ENCODE results near the gene GADD45A. TPM values are rescaled to one million over a fixed set of nuclear protein-coding genes. Genes with fewer than 3 reads are reported as not detected.
A peak's percentile ranks its signal among the peaks of the same experiment; 100 is the strongest.

Gene GADD45A
- total RNA-seq, 2 experiments from 2014 or later = 30.2 to 33.7 TPM

- Mint-ChIP-seq H3K9me3 (ENCODE audit: low read depth) (no peaks in the 10 kb centered on the region), H3K27ac (peak overlapping the region; percentile 99), H3K4me1 (peaks cover 38% of the 10 kb centered on the region), H3K36me3 (peaks cover 28% of the 10 kb centered on the region), H3K4me3 (peak overlapping the region; percentile 96), H3K27me3 (no peaks in the 10 kb centered on the region)
- DNase-seq (no peak), ATAC-seq (no peak)
- CTCF ChIA-PET = interaction anchor here (0.7 to 3.6 kb wide), 3 partner anchors 10 to 72 kb away, joined by 3 to 19 read pairs (median 8); no protein-coding TSS in a partner anchor
Observed at GRCh38 chr1:67687198-67687545, 2.2 kb downstream of the GADD45A start.

- no peak for DNase-seq
- H3K27ac Mint-ChIP-seq = peak overlapping the region; percentile 55
- peak overlapping the region; percentile 50 for H3K4me3 Mint-ChIP-seq
- no peaks in the 10 kb centered on the region for H3K27me3 Mint-ChIP-seq
- CTCF ChIA-PET = interaction anchor here (2.1 kb wide), 1 partner anchor 13 kb away, joined by 8 read pairs; no protein-coding TSS in a partner anchor
- no peak for ATAC-seq
- H3K4me1 Mint-ChIP-seq = peaks cover 38% of the 10 kb centered on the region
- H3K36me3 Mint-ChIP-seq = peaks cover 28% of the 10 kb centered on the region
- H3K9me3 Mint-ChIP-seq (ENCODE audit: low read depth) = no peaks in the 10 kb centered on the region
Observed at GRCh38 chr1:67687649-67688048, 2.6 kb downstream of the GADD45A start.

- ATAC-seq = no peak
Observed at GRCh38 chr1:67688526-67689219, 3.7 kb downstream of the GADD45A start.

GRCh38 chr1:67689267-67690017, 4.4 kb downstream of the GADD45A start:
- Mint-ChIP-seq H3K4me3 (no peak overlapping the region), H3K4me1 (peaks cover 25% of the 10 kb centered on the region), H3K36me3 (peaks cover 28% of the 10 kb centered on the region), H3K27me3 (no peaks in the 10 kb centered on the region), H3K27ac (no peak overlapping the region), H3K9me3 (ENCODE audit: low read depth) (no peaks in the 10 kb centered on the region)
- no peak for DNase-seq
- CTCF ChIA-PET = interaction anchor here (1.0 kb wide), 1 partner anchor 41 kb away, joined by 3 read pairs; no protein-coding TSS in a partner anchor
- ATAC-seq = no peak

More at GRCh38 chr1:67688526-67689219, 3.7 kb downstream of the GADD45A start:
- H3K4me3 Mint-ChIP-seq = no peak overlapping the region
- H3K27me3 Mint-ChIP-seq = no peaks in the 10 kb centered on the region
- H3K36me3 Mint-ChIP-seq = peaks cover 28% of the 10 kb centered on the region
- H3K27ac Mint-ChIP-seq = no peak overlapping the region
- CTCF ChIA-PET = interaction anchor here (1.0 kb wide), 1 partner anchor 42 kb away, joined by 3 read pairs; no protein-coding TSS in a partner anchor
- H3K4me1 Mint-ChIP-seq = peaks cover 32% of the 10 kb centered on the region
- no peaks in the 10 kb centered on the region for H3K9me3 Mint-ChIP-seq (ENCODE audit: low read depth)
- DNase-seq = no peak

- Mint-ChIP-seq H3K4me1 (peaks cover 22% of the 10 kb centered on the region), H3K36me3 (peaks cover 28% of the 10 kb centered on the region), H3K9me3 (ENCODE audit: low read depth) (no peaks in the 10 kb centered on the region), H3K4me3 (no peak overlapping the region), H3K27me3 (no peaks in the 10 kb centered on the region), H3K27ac (no peak overlapping the region)
- ATAC-seq (no peak), DNase-seq (no peak)
- CTCF ChIA-PET = no interaction called here
Observed at GRCh38 chr1:67690018-67690363, 5.0 kb downstream of the GADD45A start.

GRCh38 chr1:67690411-67690810, 5.4 kb downstream of the GADD45A start:
- Mint-ChIP-seq H3K9me3 (ENCODE audit: low read depth) (no peaks in the 10 kb centered on the region), H3K27ac (no peak overlapping the region), H3K4me1 (peaks cover 22% of the 10 kb centered on the region), H3K27me3 (no peaks in the 10 kb centered on the region), H3K4me3 (no peak overlapping the region), H3K36me3 (peaks cover 28% of the 10 kb centered on the region)
- ATAC-seq (no peak), DNase-seq (no peak)
- CTCF ChIA-PET = interaction anchor here (1.7 kb wide), 1 partner anchor 13 kb away, joined by 3 read pairs; no protein-coding TSS in a partner anchor

- no peak for DNase-seq
- H3K4me3 Mint-ChIP-seq = no peak overlapping the region
- peaks cover 25% of the 10 kb centered on the region for H3K36me3 Mint-ChIP-seq
- no peak overlapping the region for H3K27ac Mint-ChIP-seq
- no peaks in the 10 kb centered on the region for H3K27me3 Mint-ChIP-seq
- ATAC-seq = no peak
- CTCF ChIA-PET = interaction anchor here (1.0 to 1.7 kb wide), 2 partner anchors 11 to 141 kb away, joined by 3 read pairs; no protein-coding TSS in a partner anchor
- H3K9me3 Mint-ChIP-seq (ENCODE audit: low read depth) = no peaks in the 10 kb centered on the region
- peaks cover 19% of the 10 kb centered on the region for H3K4me1 Mint-ChIP-seq
Observed at GRCh38 chr1:67691712-67692111, 6.7 kb downstream of the GADD45A start.

- no peak overlapping the region for H3K4me3 Mint-ChIP-seq
- CTCF ChIA-PET = interaction anchor here (1.0 kb wide), 1 partner anchor 64 kb away, joined by 3 read pairs; no protein-coding TSS in a partner anchor
- H3K27me3 Mint-ChIP-seq = no peaks in the 10 kb centered on the region
Observed at GRCh38 chr1:67695963-67696362, 11.0 kb downstream of the GADD45A start.

GRCh38 chr1:67696708-67697107, 11.7 kb downstream of the GADD45A start:
- H3K4me3 Mint-ChIP-seq = no peak overlapping the region

More at GRCh38 chr1:67695963-67696362, 11.0 kb downstream of the GADD45A start:
- DNase-seq (no peak), ATAC-seq (no peak)
- no peak overlapping the region for H3K27ac Mint-ChIP-seq
- H3K9me3 Mint-ChIP-seq (ENCODE audit: low read depth) = no peaks in the 10 kb centered on the region
- no peaks in the 10 kb centered on the region for H3K36me3 Mint-ChIP-seq
- H3K4me1 Mint-ChIP-seq = no peaks in the 10 kb centered on the region

GRCh38 chr1:67700220-67700619, 15.2 kb downstream of the GADD45A start:
- no peak for ATAC-seq
- Mint-ChIP-seq H3K27me3 (no peaks in the 10 kb centered on the region), H3K4me1 (no peaks in the 10 kb centered on the region), H3K9me3 (ENCODE audit: low read depth) (no peaks in the 10 kb centered on the region), H3K4me3 (no peak overlapping the region), H3K27ac (no peak overlapping the region), H3K36me3 (no peaks in the 10 kb centered on the region)
- CTCF ChIA-PET = no interaction called here
- no peak for DNase-seq

More at GRCh38 chr1:67696708-67697107, 11.7 kb downstream of the GADD45A start:
- no peak overlapping the region for H3K27ac Mint-ChIP-seq
- ATAC-seq (no peak), DNase-seq (no peak)
- no peaks in the 10 kb centered on the region for H3K27me3 Mint-ChIP-seq
- CTCF ChIA-PET = interaction anchor here (1.0 to 1.8 kb wide), 2 partner anchors 10 to 64 kb away, joined by 3 read pairs; no protein-coding TSS in a partner anchor
- no peaks in the 10 kb centered on the region for H3K36me3 Mint-ChIP-seq
- no peaks in the 10 kb centered on the region for H3K9me3 Mint-ChIP-seq (ENCODE audit: low read depth)
- no peaks in the 10 kb centered on the region for H3K4me1 Mint-ChIP-seq

- no peak overlapping the region for H3K27ac Mint-ChIP-seq
- CTCF ChIA-PET = interaction anchor here (0.9 kb wide), 1 partner anchor 15 kb away, joined by 3 read pairs; no protein-coding TSS in a partner anchor
- no peaks in the 10 kb centered on the region for H3K27me3 Mint-ChIP-seq
- no peak for DNase-seq
- H3K4me1 Mint-ChIP-seq = no peaks in the 10 kb centered on the region
- peak; percentile 45 for ATAC-seq
- no peaks in the 10 kb centered on the region for H3K9me3 Mint-ChIP-seq (ENCODE audit: low read depth)
- no peaks in the 10 kb centered on the region for H3K36me3 Mint-ChIP-seq
- H3K4me3 Mint-ChIP-seq = no peak overlapping the region
Observed at GRCh38 chr1:67700692-67701410, 15.8 kb downstream of the GADD45A start.

- CTCF ChIA-PET = interaction anchor here (0.9 kb wide), 1 partner anchor 14 kb away, joined by 3 read pairs; no protein-coding TSS in a partner anchor
- Mint-ChIP-seq H3K4me3 (no peak overlapping the region), H3K4me1 (no peaks in the 10 kb centered on the region), H3K27me3 (no peaks in the 10 kb centered on the region), H3K9me3 (ENCODE audit: low read depth) (no peaks in the 10 kb centered on the region), H3K36me3 (no peaks in the 10 kb centered on the region), H3K27ac (no peak overlapping the region)
- DNase-seq (no peak), ATAC-seq (no peak)
Observed at GRCh38 chr1:67701876-67702275, 16.9 kb downstream of the GADD45A start.

- Mint-ChIP-seq H3K9me3 (ENCODE audit: low read depth) (no peaks in the 10 kb centered on the region), H3K27ac (no peak overlapping the region), H3K27me3 (no peaks in the 10 kb centered on the region), H3K36me3 (no peaks in the 10 kb centered on the region), H3K4me3 (no peak overlapping the region), H3K4me1 (no peaks in the 10 kb centered on the region)
- ATAC-seq (no peak), DNase-seq (no peak)
- CTCF ChIA-PET = no interaction called here
Observed at GRCh38 chr1:67704351-67704750, 19.4 kb downstream of the GADD45A start.

Data from activated CD8-positive, alpha-beta memory T cell treated with anti-CD3 and anti-CD28 coated beads, Interleukin-2, amount 10 ng/mL, durations not matched to agents 7 days and 5 days (primary cell).